Measurements from ENCODE around the gene CEP295NL.

DNA sequence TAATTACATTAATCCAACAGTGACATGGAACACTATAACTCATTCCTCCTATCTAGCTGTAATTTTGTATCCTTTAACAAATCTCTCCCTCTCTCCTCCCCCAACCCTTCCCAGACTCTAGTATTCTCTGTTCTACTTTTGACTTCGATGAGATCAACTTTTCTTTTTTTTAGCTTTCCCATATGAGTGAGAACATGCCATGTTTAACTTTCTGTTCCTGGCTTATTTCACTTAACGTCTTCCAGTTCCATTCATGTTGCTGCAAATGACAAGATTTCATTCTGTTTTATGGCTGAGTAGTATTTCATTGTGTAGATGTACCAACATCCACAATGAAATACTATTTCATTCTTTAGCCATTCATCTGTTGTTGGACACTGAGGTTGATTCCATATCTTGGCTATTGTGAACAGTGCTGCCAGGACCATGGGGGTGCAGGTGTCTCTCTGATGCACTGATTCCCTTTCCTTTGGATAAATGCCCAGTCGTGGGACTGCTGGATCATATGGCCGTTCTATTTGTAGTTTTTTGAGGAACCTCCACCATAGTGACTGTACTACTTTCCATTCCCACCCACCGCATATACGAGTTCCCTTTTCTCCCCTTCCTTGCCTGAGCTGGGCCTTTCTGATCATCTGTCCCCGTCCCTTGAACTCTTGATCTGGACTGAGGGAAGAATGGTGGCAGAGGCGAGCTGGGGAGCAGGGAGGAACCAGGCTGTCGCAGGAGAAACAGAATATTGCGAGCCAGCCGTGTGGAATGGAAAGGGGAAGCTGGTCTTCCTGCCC is 7.7 kb upstream of the CEP295NL start:
- TF ChIP-seq, protein P1, sequence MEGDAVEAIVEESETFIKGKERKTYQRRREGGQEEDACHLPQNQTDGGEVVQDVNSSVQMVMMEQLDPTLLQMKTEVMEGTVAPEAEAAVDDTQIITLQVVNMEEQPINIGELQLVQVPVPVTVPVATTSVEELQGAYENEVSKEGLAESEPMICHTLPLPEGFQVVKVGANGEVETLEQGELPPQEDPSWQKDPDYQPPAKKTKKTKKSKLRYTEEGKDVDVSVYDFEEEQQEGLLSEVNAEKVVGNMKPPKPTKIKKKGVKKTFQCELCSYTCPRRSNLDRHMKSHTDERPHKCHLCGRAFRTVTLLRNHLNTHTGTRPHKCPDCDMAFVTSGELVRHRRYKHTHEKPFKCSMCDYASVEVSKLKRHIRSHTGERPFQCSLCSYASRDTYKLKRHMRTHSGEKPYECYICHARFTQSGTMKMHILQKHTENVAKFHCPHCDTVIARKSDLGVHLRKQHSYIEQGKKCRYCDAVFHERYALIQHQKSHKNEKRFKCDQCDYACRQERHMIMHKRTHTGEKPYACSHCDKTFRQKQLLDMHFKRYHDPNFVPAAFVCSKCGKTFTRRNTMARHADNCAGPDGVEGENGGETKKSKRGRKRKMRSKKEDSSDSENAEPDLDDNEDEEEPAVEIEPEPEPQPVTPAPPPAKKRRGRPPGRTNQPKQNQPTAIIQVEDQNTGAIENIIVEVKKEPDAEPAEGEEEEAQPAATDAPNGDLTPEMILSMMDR (IDR thresholded peaks at IDR 0.05; ENCODE audit: low read depth, low read length) = no peak
- no peak for TF ChIP-seq EZH2phosphoT487 (IDR thresholded peaks at IDR 0.05; ENCODE audit: low read depth)
